BLaER1 (cell line): ENCODE measurements around the gene ZFYVE1.
"Not testable (repeated sequence)": the region's sequence is repeated elsewhere in the genome, so short reads cannot be mapped to it uniquely, and the experiment has no call there.

ENCODE experiments used
- H3K27ac ChIP-seq: shearing (Covaris generic); formaldehyde crosslinking; 2 replicates; pipeline ENCODE4 v1.8.1; 2022
- H3K27me3 ChIP-seq: shearing (Covaris generic); formaldehyde crosslinking; 2 replicates; pipeline ENCODE4 v1.8.1; 2022
- H3K36me3 ChIP-seq: shearing (Covaris generic); formaldehyde crosslinking; 2 replicates; pipeline ENCODE4 v1.8.1; 2022
- H3K4me1 ChIP-seq: shearing (Covaris generic); formaldehyde crosslinking; 2 replicates; pipeline ENCODE4 v1.8.1; 2022
- H3K4me2 ChIP-seq: shearing (Covaris generic); formaldehyde crosslinking; 2 replicates; pipeline ENCODE4 v1.8.1; 2022
- H3K4me3 ChIP-seq: shearing (Covaris generic); formaldehyde crosslinking; 2 replicates; pipeline ENCODE4 v1.8.1; 2022
- H3K9ac ChIP-seq: shearing (Covaris generic); formaldehyde crosslinking; 2 replicates; pipeline ENCODE4 v1.8.1; 2022
- H3K9me3 ChIP-seq: shearing (Covaris generic); formaldehyde crosslinking; 2 replicates; pipeline ENCODE4 v1.8.1; 2022
- H4K20me1 ChIP-seq: shearing (Covaris generic); formaldehyde crosslinking; 2 replicates; pipeline ENCODE4 v1.8.1; 2022
- Cebpa-rat ChIP-seq: shearing (Covaris generic); IDR thresholded peaks from 2 replicates; pipeline ENCODE4 v1.8.1; 2022

The ZFYVE1 gene

DNA sequence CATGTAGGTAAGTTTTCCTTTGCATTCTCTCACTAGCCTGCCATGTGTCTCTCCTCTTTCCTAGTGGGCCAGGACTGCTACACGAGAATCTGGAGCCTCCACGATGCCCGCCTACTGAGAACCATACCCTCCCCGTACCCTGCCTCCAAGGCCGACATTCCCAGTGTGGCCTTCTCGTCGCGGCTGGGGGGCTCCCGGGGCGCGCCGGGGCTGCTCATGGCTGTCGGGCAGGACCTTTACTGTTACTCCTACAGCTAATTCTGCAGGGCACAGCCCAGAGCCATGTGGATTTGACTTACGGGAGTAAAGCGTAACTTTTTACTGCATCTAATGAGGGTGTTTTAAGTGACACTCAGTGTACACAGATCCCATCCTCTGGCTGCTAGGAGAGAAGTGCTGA is 68.4 kb downstream of the ZFYVE1 start:
- Histone ChIP-seq H3K4me3 (no peak overlapping the region), H3K4me2 (no peak overlapping the region), H4K20me1 (no peaks in the 10 kb centered on the region), H3K36me3 (peaks cover 94% of the 10 kb centered on the region), H3K9ac (no peak overlapping the region), H3K9me3 (no peaks in the 10 kb centered on the region), H3K4me1 (no peaks in the 10 kb centered on the region), H3K27ac (no peak overlapping the region), H3K27me3 (no peaks in the 10 kb centered on the region)
- no peak for TF ChIP-seq Cebpa-rat

GRCh38 chr14:72957213-72957612 is 69.7 kb downstream of the ZFYVE1 start:
- no peak for TF ChIP-seq Cebpa-rat
- Histone ChIP-seq H4K20me1 (no peaks in the 10 kb centered on the region), H3K27ac (no peak overlapping the region), H3K9ac (no peak overlapping the region), H3K4me2 (no peak overlapping the region), H3K36me3 (peaks cover 94% of the 10 kb centered on the region), H3K4me1 (no peaks in the 10 kb centered on the region), H3K4me3 (no peak overlapping the region), H3K27me3 (no peaks in the 10 kb centered on the region), H3K9me3 (no peaks in the 10 kb centered on the region)

GRCh38 chr14:72956741-72957140 is 70.2 kb downstream of the ZFYVE1 start:
- not testable (repeated sequence) for H3K9me3 ChIP-seq, H3K27me3 ChIP-seq, H4K20me1 ChIP-seq, H3K4me1 ChIP-seq, H3K4me2 ChIP-seq, H3K27ac ChIP-seq, H3K9ac ChIP-seq, H3K4me3 ChIP-seq
- peaks cover 94% of the 10 kb centered on the region for H3K36me3 ChIP-seq

GRCh38 chr14:72952171-72952570 is 74.7 kb downstream of the ZFYVE1 start:
- H3K27me3 ChIP-seq, result no peaks in the 10 kb centered on the region
- no peaks in the 10 kb centered on the region for H3K4me1 ChIP-seq
- no peak overlapping the region for H3K4me2 ChIP-seq
- H3K4me3 ChIP-seq, result no peak overlapping the region
- H4K20me1 ChIP-seq, result no peaks in the 10 kb centered on the region
- H3K36me3 ChIP-seq, result peaks cover 88% of the 10 kb centered on the region
- no peak for TF ChIP-seq Cebpa-rat
- no peaks in the 10 kb centered on the region for H3K9me3 ChIP-seq
- H3K27ac ChIP-seq, result no peak overlapping the region
- no peak overlapping the region for H3K9ac ChIP-seq

DNA sequence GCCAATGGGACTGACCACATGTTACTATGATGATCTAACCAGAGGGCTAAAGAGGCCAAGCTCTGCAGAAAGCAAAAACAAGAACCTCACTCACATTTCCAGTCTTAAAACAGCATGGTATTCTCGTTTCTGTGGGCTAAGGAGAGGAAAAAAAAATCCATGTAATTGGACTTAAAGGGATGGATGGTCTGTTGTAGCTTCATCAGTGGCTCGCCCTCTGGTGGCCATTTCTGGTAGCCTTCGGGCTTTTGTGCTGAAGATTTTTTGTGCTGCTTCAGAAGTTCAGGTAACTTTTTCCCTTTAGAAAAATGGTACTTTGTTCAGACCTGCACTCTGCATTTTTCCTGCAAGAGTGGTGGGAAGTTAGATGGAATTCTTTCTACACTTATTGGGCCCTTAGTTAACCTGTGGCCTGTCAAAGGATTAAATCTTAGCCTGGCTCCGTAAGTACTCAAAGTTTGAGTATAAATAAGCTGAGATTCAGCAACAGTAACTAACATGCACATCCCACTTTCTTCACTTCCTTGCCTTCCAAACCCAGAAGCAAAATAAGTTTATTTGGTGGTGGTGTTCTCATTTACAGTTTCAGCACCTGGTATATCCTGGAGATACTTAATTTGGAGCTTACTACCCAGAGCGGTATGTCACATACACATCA is 78.3 kb downstream of the ZFYVE1 start:
- no peak for TF ChIP-seq Cebpa-rat
- no peaks in the 10 kb centered on the region for H4K20me1 ChIP-seq
- H3K4me3 ChIP-seq, result no peak overlapping the region
- H3K4me2 ChIP-seq, result no peak overlapping the region
- no peak overlapping the region for H3K27ac ChIP-seq
- peaks cover 10% of the 10 kb centered on the region for H3K4me1 ChIP-seq
- H3K36me3 ChIP-seq, result peaks cover 88% of the 10 kb centered on the region
- no peak overlapping the region for H3K9ac ChIP-seq
- no peaks in the 10 kb centered on the region for H3K9me3 ChIP-seq
- no peaks in the 10 kb centered on the region for H3K27me3 ChIP-seq

GRCh38 chr14:72947366-72948160 is 79.3 kb downstream of the ZFYVE1 start:
- Histone ChIP-seq H3K4me3 (no peak overlapping the region), H3K27me3 (no peaks in the 10 kb centered on the region), H3K36me3 (peaks cover 92% of the 10 kb centered on the region), H4K20me1 (no peaks in the 10 kb centered on the region), H3K9ac (no peak overlapping the region), H3K27ac (0 out of 2 replicates have a peak overlapping the region, but pooled peaks have one; percentile 3), H3K4me1 (peaks cover 17% of the 10 kb centered on the region), H3K4me2 (no peak overlapping the region), H3K9me3 (no peaks in the 10 kb centered on the region)
- TF ChIP-seq Cebpa-rat, result no peak

GRCh38 chr14:72946491-72946890 is 80.4 kb downstream of the ZFYVE1 start:
- Histone ChIP-seq H3K9ac (no peak overlapping the region), H3K4me3 (no peak overlapping the region), H4K20me1 (no peaks in the 10 kb centered on the region), H3K9me3 (no peaks in the 10 kb centered on the region), H3K4me1 (peaks cover 17% of the 10 kb centered on the region), H3K4me2 (no peak overlapping the region), H3K27me3 (no peaks in the 10 kb centered on the region), H3K36me3 (peaks cover 92% of the 10 kb centered on the region), H3K27ac (no peak overlapping the region)
- no peak for TF ChIP-seq Cebpa-rat

GRCh38 chr14:72945356-72946027 is 81.4 kb downstream of the ZFYVE1 start:
- Histone ChIP-seq H3K27me3 (no peaks in the 10 kb centered on the region), H3K9me3 (no peaks in the 10 kb centered on the region), H3K27ac (no peak overlapping the region), H3K4me3 (no peak overlapping the region), H4K20me1 (no peaks in the 10 kb centered on the region; the same call in 1 of the 2 replicates), H3K4me1 (peaks cover 17% of the 10 kb centered on the region), H3K4me2 (no peak overlapping the region), H3K9ac (no peak overlapping the region), H3K36me3 (peaks cover 92% of the 10 kb centered on the region)
- no peak for TF ChIP-seq Cebpa-rat

DNA sequence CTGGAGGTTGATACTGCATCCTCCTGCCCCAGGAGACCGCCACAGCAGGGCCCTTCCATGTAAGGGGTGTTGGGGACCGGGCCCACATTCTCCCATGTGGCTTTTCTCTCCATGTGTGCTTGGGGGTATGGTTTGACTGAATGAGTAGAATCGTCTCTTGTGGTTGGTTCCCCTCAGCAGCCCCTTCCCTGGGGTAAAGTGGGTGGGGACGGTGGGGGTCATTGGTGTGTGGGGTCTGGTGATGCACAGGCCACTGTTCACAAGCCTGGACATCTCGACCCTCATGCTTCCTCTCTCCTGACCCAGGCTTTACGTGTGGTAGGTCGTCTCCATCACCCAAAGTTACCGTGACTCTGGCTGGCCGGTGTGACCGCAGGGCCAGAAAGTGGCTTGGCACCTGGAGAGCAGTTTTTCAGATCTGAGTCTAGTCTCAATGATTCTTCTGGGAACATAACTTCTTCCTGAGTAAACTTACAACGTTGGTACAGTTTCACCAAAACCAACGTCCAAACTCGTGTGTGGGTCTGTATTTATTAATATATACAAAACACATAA is 83.0 kb downstream of the ZFYVE1 start:
- no peak overlapping the region for H3K9ac ChIP-seq
- peak overlapping the region; percentile 13; the same call in 1 of the 2 replicates for H3K4me2 ChIP-seq
- H3K9me3 ChIP-seq, result no peaks in the 10 kb centered on the region
- H3K27me3 ChIP-seq, result no peaks in the 10 kb centered on the region
- no peak overlapping the region for H3K27ac ChIP-seq
- no peak overlapping the region for H3K4me3 ChIP-seq
- H3K4me1 ChIP-seq, result peaks cover 17% of the 10 kb centered on the region
- no peak for TF ChIP-seq Cebpa-rat
- H3K36me3 ChIP-seq, result peaks cover 93% of the 10 kb centered on the region
- peaks cover 15% of the 10 kb centered on the region for H4K20me1 ChIP-seq

DNA sequence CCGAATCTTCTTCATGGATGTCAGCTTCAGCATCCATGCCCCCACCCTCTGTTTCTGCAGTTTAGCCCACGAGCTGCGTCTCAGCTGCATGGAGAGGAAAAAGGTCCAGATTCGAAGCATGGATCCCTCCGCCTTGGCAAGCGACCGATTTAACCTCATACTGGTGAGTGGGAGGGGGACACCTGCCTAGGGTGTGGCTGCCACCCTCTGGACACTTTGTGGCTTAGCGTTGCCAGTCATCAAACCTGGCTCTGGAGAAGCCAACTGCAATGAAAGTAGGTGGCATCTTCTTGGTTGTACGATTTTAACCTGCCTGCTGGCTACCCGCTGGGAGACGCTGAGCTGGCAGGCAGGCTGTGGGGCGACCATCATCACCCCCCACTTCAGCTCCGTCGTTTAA is 84.0 kb downstream of the ZFYVE1 start:
- H3K36me3 ChIP-seq, result peaks cover 99% of the 10 kb centered on the region
- H3K9me3 ChIP-seq, result no peaks in the 10 kb centered on the region
- no peak overlapping the region for H3K9ac ChIP-seq
- H3K27ac ChIP-seq, result no peak overlapping the region
- H4K20me1 ChIP-seq, result peaks cover 25% of the 10 kb centered on the region
- peaks cover 17% of the 10 kb centered on the region for H3K4me1 ChIP-seq
- no peak for TF ChIP-seq Cebpa-rat
- H3K4me2 ChIP-seq, result no peak overlapping the region
- no peaks in the 10 kb centered on the region for H3K27me3 ChIP-seq
- no peak overlapping the region for H3K4me3 ChIP-seq
